CD4-positive, alpha-beta T cell treated with Interleukin-4 for 4 hours (primary cell): ENCODE data around the gene SPA17.

Experiments used
- DNase-seq: peaks from one replicate; pipeline ENCODE4 v3.0.0-alpha.2; 2020

Gene SPA17

GRCh38 chr11:124727474-124727873 lies 53.8 kb downstream of the SPA17 start:
- DNase-seq: no peak

GRCh38 chr11:124728134-124728533 lies 54.4 kb downstream of the SPA17 start:
- no peak for DNase-seq

- no peak for DNase-seq
These were observed 55.9 kb downstream of the SPA17 start for GRCh38 chr11:124729571-124729970.

- DNase-seq: no peak
These were observed 58.5 kb downstream of the SPA17 start for GRCh38 chr11:124732230-124732629.

- no peak for DNase-seq
These were observed 63.0 kb downstream of the SPA17 start for GRCh38 chr11:124736736-124737135.

- DNase-seq: no peak
These were observed 64.1 kb downstream of the SPA17 start for GRCh38 chr11:124737638-124738305.

- DNase-seq: no peak
These were observed 65.2 kb downstream of the SPA17 start for GRCh38 chr11:124738713-124739478.

- peak; percentile 74 for DNase-seq
These were observed 66.0 kb downstream of the SPA17 start, which contains the start of gene NRGN for GRCh38 chr11:124739479-124740276. Gene NRGN, plus strand, starts transcription at chr11:124739942. Its CDS starts 143 bp downstream, at chr11:124740085.

GRCh38 chr11:124740277-124740882 lies 66.7 kb downstream of the SPA17 start:
- DNase-seq: peak; percentile 50

- DNase-seq: no peak
These were observed 68.9 kb downstream of the SPA17 start for GRCh38 chr11:124742555-124742954.

GRCh38 chr11:124743050-124743449 lies 69.3 kb downstream of the SPA17 start:
- DNase-seq: no peak

- DNase-seq: no peak
These were observed 71.6 kb downstream of the SPA17 start for GRCh38 chr11:124745270-124745834.

- DNase-seq: peak; percentile 24
These were observed 72.3 kb downstream of the SPA17 start for GRCh38 chr11:124745835-124746620.

GRCh38 chr11:124746621-124747243 lies 73.0 kb downstream of the SPA17 start:
- peak; percentile 75 for DNase-seq
